ENCODE measurements around the gene RAD51B. TPM values are rescaled to one million over a fixed set of nuclear protein-coding genes. Genes with fewer than 3 reads are reported as not detected.

The RAD51B gene
- polyA plus RNA-seq, 1 donor (not counting 4 experiments of a cell fraction or from before 2014, with no cell fraction given): 13.3 TPM

DNA sequence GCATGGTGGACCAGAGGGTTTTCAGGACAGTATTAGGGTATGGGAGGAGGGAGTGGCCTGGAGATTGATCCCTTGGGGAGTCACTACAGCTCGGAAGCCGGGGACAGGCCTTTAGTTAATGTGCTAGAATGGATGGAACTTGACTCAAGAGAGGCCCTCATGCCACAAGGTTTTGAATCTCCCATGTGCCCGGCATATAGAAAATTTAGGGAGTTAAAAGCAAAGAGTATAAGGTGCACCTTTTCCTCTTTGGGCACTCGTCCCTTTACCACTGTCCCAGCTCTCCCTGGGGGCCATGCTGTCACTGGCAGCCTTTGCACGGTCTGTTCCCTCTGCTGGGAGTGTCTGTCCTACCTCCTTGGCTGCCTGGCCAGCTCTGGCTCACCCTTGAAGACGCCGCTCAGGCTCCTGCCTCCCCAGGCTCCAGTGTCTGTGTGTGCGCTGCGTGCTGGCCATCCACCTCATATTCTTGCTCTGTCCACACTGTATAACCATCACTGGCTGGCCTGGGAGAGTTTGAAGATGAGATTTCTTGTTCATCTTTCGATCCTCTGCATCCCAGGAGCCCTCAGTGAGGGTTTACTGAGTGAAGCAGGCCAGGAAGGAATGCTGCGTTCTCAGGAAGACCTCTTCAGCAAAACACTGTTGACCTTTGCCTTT lies 811.9 kb downstream of the RAD51B start:
- Histone ChIP-seq H2AFZ (ENCODE audit: control insufficient read depth, low read length) (no peak overlapping the region), H3K4me1 (ENCODE audit: control insufficient read depth, extremely low read depth, insufficient read depth, low read length) (peaks cover 13% of the 10 kb centered on the region), H3K27me3 (ENCODE audit: control insufficient read depth, extremely low read depth, insufficient read depth, low read length) (no peaks in the 10 kb centered on the region), H3K36me3 (ENCODE audit: control insufficient read depth in 2 of 2, extremely low read depth in 1 of 2, insufficient read depth in 2 of 2, low read length in 2 of 2) (no peaks in the 10 kb centered on the region), H3K79me2 (ENCODE audit: control insufficient read depth, insufficient read depth, low read length) (no peaks in the 10 kb centered on the region), H3K4me3 (ENCODE audit: control insufficient read depth in 2 of 3, extremely low read depth in 1 of 3, insufficient read depth in 2 of 3, low read depth in 1 of 3, low read length in 3 of 3) (no peak overlapping the region), H3K9me1 (ENCODE audit: control insufficient read depth, extremely low read depth, insufficient read depth, low read length) (no peaks in the 10 kb centered on the region), H3K27ac (ENCODE audit: control insufficient read depth, insufficient read depth, low read length) (no peak overlapping the region), H4K20me1 (ENCODE audit: control insufficient read depth, extremely low read depth, insufficient read depth, low read length) (no peaks in the 10 kb centered on the region), H3K9ac (ENCODE audit: control insufficient read depth, extremely low read depth, insufficient read depth, low read length) (no peak overlapping the region), H3K4me2 (ENCODE audit: control insufficient read depth, extremely low read depth, insufficient read depth, low read depth, low read length) (no peak overlapping the region), H3K9me3 (ENCODE audit: control insufficient read depth, low read depth, low read length) (no peaks in the 10 kb centered on the region)
- DNase-seq (ENCODE audit: low read depth, low spot score) (no peak), FAIRE-seq (no peak)
- dilution Hi-C loops (cut with MboI; ENCODE audit: extremely low pct_ligation_motif_present, low sequenced_read_pairs): no loop called here
- TF ChIP-seq EZH2 (IDR thresholded peaks at IDR 0.05; ENCODE audit: low read length) (no peak), CTCF (optimal IDR thresholded peaks at IDR 0.05 in 1 of 3, IDR thresholded peaks at IDR 0.05 in 1 of 3, conservative IDR thresholded peaks at IDR 0.05 in 1 of 3; ENCODE audit: extremely low read depth in 1 of 3, insufficient read depth in 2 of 3, low read length in 3 of 3) (no peak)

DNA sequence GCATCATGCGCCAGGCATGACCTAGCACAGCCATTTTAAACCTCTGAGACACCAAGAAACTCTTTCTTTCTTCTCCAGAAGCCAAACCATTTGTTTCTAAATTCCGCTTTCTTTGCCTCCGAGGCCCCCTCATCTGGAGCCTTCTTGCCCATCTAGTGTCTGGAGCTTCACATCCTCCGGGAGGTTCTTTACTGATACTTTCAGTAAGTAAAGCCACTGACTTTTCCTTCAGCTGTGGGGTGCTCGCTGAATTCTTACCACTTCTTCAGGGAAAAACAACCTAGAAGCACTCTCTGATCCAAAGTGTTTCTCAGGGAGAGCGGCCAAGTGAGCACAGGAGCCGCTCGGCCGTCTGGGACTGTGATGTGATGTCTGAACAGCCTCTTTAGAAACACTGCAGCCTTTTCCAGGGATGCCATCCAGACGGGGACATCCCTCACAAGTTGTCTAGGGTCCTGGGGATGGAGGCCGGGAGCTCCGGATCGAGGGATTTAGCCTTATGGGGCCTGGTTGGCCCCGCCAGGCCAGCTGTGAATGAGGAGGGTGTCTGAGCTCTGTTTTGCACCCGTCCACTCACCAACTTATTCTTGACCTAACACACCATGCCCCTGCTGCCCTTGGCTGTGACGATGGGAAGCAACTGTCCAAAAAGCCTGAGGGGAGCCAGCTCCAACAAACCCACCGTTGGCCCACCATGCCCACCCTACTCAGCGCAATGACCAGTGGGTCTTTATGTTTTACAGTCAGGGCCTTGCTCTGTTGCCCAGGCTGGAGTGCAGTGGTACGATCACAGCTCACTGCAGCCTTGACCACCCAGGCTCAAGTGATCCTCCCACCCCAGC lies 812.7 kb downstream of the RAD51B start:
- Histone ChIP-seq H3K4me1 (ENCODE audit: control insufficient read depth, extremely low read depth, insufficient read depth, low read length) (peaks cover 14% of the 10 kb centered on the region), H3K9me3 (ENCODE audit: control insufficient read depth, low read depth, low read length) (no peaks in the 10 kb centered on the region), H3K4me3 (ENCODE audit: control insufficient read depth in 2 of 3, extremely low read depth in 1 of 3, insufficient read depth in 2 of 3, low read depth in 1 of 3, low read length in 3 of 3) (no peak overlapping the region), H3K27ac (ENCODE audit: control insufficient read depth, insufficient read depth, low read length) (no peak overlapping the region), H3K27me3 (ENCODE audit: control insufficient read depth, extremely low read depth, insufficient read depth, low read length) (no peaks in the 10 kb centered on the region), H2AFZ (ENCODE audit: control insufficient read depth, low read length) (no peak overlapping the region), H4K20me1 (ENCODE audit: control insufficient read depth, extremely low read depth, insufficient read depth, low read length) (no peaks in the 10 kb centered on the region), H3K79me2 (ENCODE audit: control insufficient read depth, insufficient read depth, low read length) (no peaks in the 10 kb centered on the region), H3K36me3 (ENCODE audit: control insufficient read depth in 2 of 2, extremely low read depth in 1 of 2, insufficient read depth in 2 of 2, low read length in 2 of 2) (no peaks in the 10 kb centered on the region), H3K4me2 (ENCODE audit: control insufficient read depth, extremely low read depth, insufficient read depth, low read depth, low read length) (no peak overlapping the region), H3K9ac (ENCODE audit: control insufficient read depth, extremely low read depth, insufficient read depth, low read length) (no peak overlapping the region), H3K9me1 (ENCODE audit: control insufficient read depth, extremely low read depth, insufficient read depth, low read length) (no peaks in the 10 kb centered on the region)
- dilution Hi-C loops (cut with MboI; ENCODE audit: extremely low pct_ligation_motif_present, low sequenced_read_pairs): no loop called here
- FAIRE-seq: no peak
- TF ChIP-seq CTCF (optimal IDR thresholded peaks at IDR 0.05 in 1 of 3, IDR thresholded peaks at IDR 0.05 in 1 of 3, conservative IDR thresholded peaks at IDR 0.05 in 1 of 3; ENCODE audit: extremely low read depth in 1 of 3, insufficient read depth in 2 of 3, low read length in 3 of 3): no peak
- DNase-seq (ENCODE audit: low read depth, low spot score): no peak

Measured in keratinocyte (primary cell).